Dedifferentiated amniotic fluid mesenchymal stem cell (primary cell): Measurements from ENCODE around the gene TFDP2.
"Not testable (repeated sequence)": the region's sequence is repeated elsewhere in the genome, so short reads cannot be mapped to it uniquely, and the experiment has no call there.

Experiments
- DNase-seq: peaks from one replicate; pipeline ENCODE4 v3.0.0-alpha.2; 2016; ENCODE audit errors: extremely low spot score

TFDP2 gene

GRCh38 chr3:142127941-142128658 is 21.2 kb downstream of the TFDP2 start:
- DNase-seq = no peak

- no peak for DNase-seq
Observed at GRCh38 chr3:142124243-142124642, 25.1 kb downstream of the TFDP2 start.

GRCh38 chr3:142120707-142121106 is 28.6 kb downstream of the TFDP2 start:
- no peak for DNase-seq

GRCh38 chr3:142118911-142119310 is 30.4 kb downstream of the TFDP2 start:
- no peak for DNase-seq

GRCh38 chr3:142117056-142117851 is 32.1 kb downstream of the TFDP2 start:
- DNase-seq = no peak

GRCh38 chr3:142115867-142116668 is 33.3 kb downstream of the TFDP2 start:
- DNase-seq = no peak

GRCh38 chr3:142112601-142113000 is 36.7 kb downstream of the TFDP2 start:
- no peak for DNase-seq

- no peak for DNase-seq
Observed at GRCh38 chr3:142106548-142106947, 42.8 kb downstream of the TFDP2 start.

- no peak for DNase-seq
Observed at GRCh38 chr3:142105991-142106390, 43.4 kb downstream of the TFDP2 start.

- DNase-seq = no peak
Observed at GRCh38 chr3:142104763-142105162, 44.6 kb downstream of the TFDP2 start.

- DNase-seq = no peak
Observed at GRCh38 chr3:142098964-142099363, 50.4 kb downstream of the TFDP2 start.

GRCh38 chr3:142097099-142097843 is 52.1 kb downstream of the TFDP2 start:
- no peak for DNase-seq

GRCh38 chr3:142095841-142096240 is 53.5 kb downstream of the TFDP2 start:
- no peak for DNase-seq

GRCh38 chr3:142088925-142089324 is 60.4 kb downstream of the TFDP2 start:
- DNase-seq = not testable (repeated sequence)

GRCh38 chr3:142088522-142088921 is 60.8 kb downstream of the TFDP2 start:
- no peak for DNase-seq

- DNase-seq = no peak
Observed at GRCh38 chr3:142087676-142088075, 61.7 kb downstream of the TFDP2 start.

GRCh38 chr3:142086581-142087090 is 62.7 kb downstream of the TFDP2 start:
- DNase-seq = no peak

GRCh38 chr3:142081178-142081577 is 68.2 kb downstream of the TFDP2 start:
- DNase-seq = no peak

- DNase-seq = no peak
Observed at GRCh38 chr3:142077859-142078500, 71.4 kb downstream of the TFDP2 start.

- no peak for DNase-seq
Observed at GRCh38 chr3:142077155-142077858, 72.0 kb downstream of the TFDP2 start.
